ENCODE results near the gene ARHGDIA. TPM values are rescaled to one million over a fixed set of nuclear protein-coding genes. Genes with fewer than 3 reads are reported as not detected.
A peak's percentile ranks its signal among the peaks of the same experiment; 100 is the strongest.

ARHGDIA gene
- total and polyA plus RNA-seq, 8 donors, result 57.1 to 435 (median 151) TPM

DNA sequence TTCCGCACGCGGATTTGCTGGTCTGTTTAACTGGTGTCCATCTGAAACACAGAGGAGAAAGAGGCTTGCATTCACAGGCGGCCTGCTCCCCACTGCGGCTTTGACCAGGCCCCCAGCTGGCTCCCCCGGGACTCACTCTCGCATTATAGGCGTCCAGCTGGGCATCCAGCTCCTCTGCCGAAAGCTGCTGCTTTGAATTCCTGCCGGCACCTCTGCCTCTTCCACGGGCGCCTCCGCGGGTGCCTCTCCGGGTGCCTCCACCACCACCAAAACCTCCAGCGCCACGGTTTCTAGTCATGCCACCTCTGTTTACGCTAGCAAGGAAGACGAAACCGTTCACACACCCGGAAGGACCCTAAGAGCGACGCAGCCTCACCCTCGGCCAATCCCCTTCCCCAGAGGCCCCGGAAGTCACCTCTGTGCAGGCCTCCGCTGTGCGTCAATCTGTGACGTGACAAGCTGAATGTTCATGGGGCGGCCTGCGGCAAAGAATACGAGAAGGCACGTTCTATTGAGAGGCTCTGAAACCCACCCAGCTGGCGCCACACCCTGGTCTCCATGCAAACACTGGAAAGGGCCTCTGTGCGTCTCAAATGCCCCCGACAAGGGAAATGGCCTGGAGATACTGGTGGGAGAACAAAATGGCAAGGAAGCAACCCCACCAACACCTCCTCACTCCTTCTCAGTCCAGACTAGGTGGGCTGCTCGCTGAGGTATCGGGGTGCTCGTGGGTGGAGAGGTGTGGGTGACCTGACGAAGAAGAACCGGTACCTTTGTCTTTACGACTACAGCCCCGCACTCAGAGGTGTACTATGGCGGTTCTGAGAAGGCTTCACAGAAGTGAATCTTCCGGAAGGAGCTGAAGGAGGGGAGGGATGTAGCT, 17.2 kb upstream of the ARHGDIA start:
- Histone ChIP-seq H3K9me3 (no peaks in the 10 kb centered on the region), H3K27me3 (no peaks in the 10 kb centered on the region), H3K4me3 (no peak overlapping the region), H3K27ac (no peak overlapping the region), H3K4me1 (peaks cover 23 to 42% (median 35%) of the 10 kb centered on the region in 4 donors), H3K36me3 (peaks cover 33 to 71% (median 66%) of the 10 kb centered on the region in 4 donors)
- 93 to 95% (median 94%) methylated on average over 43 to 44 of the region's 44 CpGs for WGBS, 5 donors
- TF ChIP-seq POLR2A (IDR thresholded peaks at IDR 0.05), result no peak
- no peak for DNase-seq
- intact Hi-C loops (cut with DNase I; ENCODE audit: low total_unique reads), result no loop called here

DNA sequence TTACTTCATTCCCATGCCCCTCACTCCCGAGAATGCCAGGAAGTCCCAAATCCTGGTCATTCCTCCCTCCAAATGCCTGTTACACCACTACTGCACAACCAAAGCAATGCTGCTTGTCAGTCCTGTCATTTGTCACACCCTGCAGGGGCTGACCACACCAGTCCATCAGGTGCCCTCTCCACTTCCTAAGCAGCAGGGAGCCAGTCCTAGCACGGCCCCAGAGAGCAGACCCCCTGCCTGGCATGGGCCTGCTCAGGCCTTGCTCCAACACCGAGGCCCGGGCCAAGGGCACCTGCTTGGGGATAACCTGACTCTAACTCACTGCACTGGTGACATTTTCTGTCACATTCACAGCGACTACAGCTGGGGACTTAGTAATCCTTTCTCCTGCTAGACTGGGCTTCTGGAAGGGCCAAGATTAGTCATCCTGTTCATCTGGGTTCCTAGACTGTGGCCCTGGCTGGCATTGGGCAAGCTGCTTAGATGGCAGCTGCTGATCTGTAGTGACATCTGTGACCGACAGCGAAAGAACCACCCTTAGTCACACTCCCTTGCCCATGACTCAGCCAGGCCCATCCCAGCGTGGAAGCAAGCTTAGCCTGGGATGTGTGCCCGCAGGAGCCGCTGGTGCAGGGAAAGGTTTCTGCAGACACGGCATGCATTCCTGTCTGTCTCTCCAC, 14.9 kb upstream of the ARHGDIA start:
- Histone ChIP-seq H3K4me3 (no peak overlapping the region), H3K27ac (no peak overlapping the region), H3K27me3 (no peaks in the 10 kb centered on the region), H3K9me3 (no peaks in the 10 kb centered on the region), H3K36me3 (peaks cover 33 to 91% (median 88%) of the 10 kb centered on the region in 4 donors), H3K4me1 (peaks cover 15 to 28% (median 22%) of the 10 kb centered on the region in 4 donors)
- WGBS, 5 donors, result 84 to 92% (median 88%) methylated on average over 11 of the region's 11 CpGs
- no peak for DNase-seq
- TF ChIP-seq EP300 (IDR thresholded peaks at IDR 0.05), result no peak
- TF ChIP-seq CTCF (IDR thresholded peaks at IDR 0.05), result no peak
- TF ChIP-seq POLR2AphosphoS5 (IDR thresholded peaks at IDR 0.05), result peak in 1 of 3 donors; percentile 27
- TF ChIP-seq POLR2A (IDR thresholded peaks at IDR 0.05), result no peak
- intact Hi-C loops (cut with DNase I; ENCODE audit: low total_unique reads), result no loop called here

DNA sequence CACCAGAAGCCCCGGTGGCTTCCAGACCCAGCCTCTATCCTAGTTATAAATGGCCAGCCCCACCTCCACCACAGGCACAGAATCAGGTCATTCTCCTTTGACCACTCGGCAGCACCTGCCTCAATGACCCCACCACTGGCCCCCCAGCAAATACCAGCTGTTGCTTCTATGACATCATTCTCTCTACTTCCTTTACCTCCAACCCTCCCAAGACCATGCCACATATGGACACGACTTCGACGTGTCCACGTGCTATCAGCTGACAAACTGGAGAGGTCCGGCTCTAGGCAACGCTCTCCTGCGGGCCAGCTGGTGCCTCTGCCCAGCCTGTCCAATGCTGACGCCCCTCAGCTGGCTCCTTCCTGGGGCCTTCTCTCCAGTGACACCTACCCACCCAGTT, 14.3 kb upstream of the ARHGDIA start:
- Histone ChIP-seq H3K4me3 (no peak overlapping the region), H3K27ac (no peak overlapping the region), H3K9me3 (no peaks in the 10 kb centered on the region), H3K27me3 (no peaks in the 10 kb centered on the region), H3K36me3 (peaks cover 33 to 95% (median 93%) of the 10 kb centered on the region in 4 donors), H3K4me1 (peaks cover 11 to 24% (median 17%) of the 10 kb centered on the region in 4 donors)
- TF ChIP-seq POLR2A (IDR thresholded peaks at IDR 0.05) (no peak), CTCF (IDR thresholded peaks at IDR 0.05) (no peak), EP300 (IDR thresholded peaks at IDR 0.05) (no peak), POLR2AphosphoS5 (IDR thresholded peaks at IDR 0.05) (no peak)
- DNase-seq, result no peak
- WGBS, 5 donors, result 82 to 88% (median 86%) methylated on average over 10 of the region's 10 CpGs
- intact Hi-C loops (cut with DNase I; ENCODE audit: low total_unique reads), result no loop called here

GRCh38 chr17:81884968-81885367, 13.8 kb upstream of the ARHGDIA start:
- no peak overlapping the region for H3K4me3 ChIP-seq
- H3K27me3 ChIP-seq, result no peaks in the 10 kb centered on the region
- no peak for DNase-seq
- H3K4me1 ChIP-seq, result peaks cover 6 to 19% (median 13%) of the 10 kb centered on the region in 4 donors
- no peak for TF ChIP-seq EP300 (IDR thresholded peaks at IDR 0.05)
- TF ChIP-seq POLR2AphosphoS5 (IDR thresholded peaks at IDR 0.05), result no peak
- TF ChIP-seq CTCF (IDR thresholded peaks at IDR 0.05), result no peak
- TF ChIP-seq POLR2A (IDR thresholded peaks at IDR 0.05), result no peak
- peaks cover 33 to 98% (median 95%) of the 10 kb centered on the region in 4 donors for H3K36me3 ChIP-seq
- WGBS, 5 donors, result 94 to 99% (median 96%) methylated on average over 4 to 5 of the region's 5 CpGs
- no peaks in the 10 kb centered on the region for H3K9me3 ChIP-seq
- no peak overlapping the region for H3K27ac ChIP-seq
- intact Hi-C loops (cut with DNase I; ENCODE audit: low total_unique reads), result no loop called here
